Panc1 (cell line): Measurements from ENCODE around the gene PDE4A. TPM values are rescaled to one million over a fixed set of nuclear protein-coding genes. Genes with fewer than 3 reads are reported as not detected.
A peak's percentile ranks its signal among the peaks of the same experiment; 100 is the strongest.

Experiments
- ATAC-seq: fragments of 200-7000 bp; cut with Tn5 transposase; 2 replicates; pipeline ENCODE4 v1.9.1; 2020; ENCODE audit warnings: mild to moderate bottlenecking, moderate library complexity
- BruUV-seq: library from RNA; stranded (reverse); fragments of 400-500 nt; replicated peaks from 2 replicates; lab custom pipeline; 2021; lab: Mats Ljungman, UMichigan
- CTCF ChIA-PET: fragments of 300-600 bp; sonication (Branson Sonifier 250); formaldehyde crosslinking; loops from one replicate; lab custom pipeline; 2022; ENCODE audit warnings: antibody characterized with exemption; lab: Charles Lee
- POLR2A ChIA-PET: fragments of 300-600 bp; sonication (Branson Sonifier 250); formaldehyde crosslinking; loops from one replicate; lab custom pipeline; 2022; ENCODE audit warnings: antibody characterized with exemption; lab: Charles Lee
- DNase-seq: peaks from one replicate; pipeline ENCODE4 v3.0.0-alpha.2; 2010; ENCODE audit warnings: low read depth, low spot score
- H3K27ac ChIP-seq: 2 replicates; pipeline ENCODE4 v1.5.1; 2011; ENCODE audit warnings: mild to moderate bottlenecking, low read length, inconsistent platforms
- H3K27me3 ChIP-seq: fragments of 200-500 bp; sonication (Bioruptor generic); 2 replicates; pipeline ENCODE4 v1.6.0; 2014; ENCODE audit warnings: low read length, inconsistent platforms; ENCODE audit not compliant: control insufficient read depth, insufficient read depth
- H3K36me3 ChIP-seq: fragments of 200-500 bp; sonication (Bioruptor generic); 2 replicates; pipeline ENCODE4 v1.5.1; 2014; ENCODE audit warnings: inconsistent platforms, mild to moderate bottlenecking, low read length, moderate library complexity; ENCODE audit not compliant: control insufficient read depth, insufficient read depth
- H3K4me1 ChIP-seq: 2 replicates; pipeline ENCODE4 v1.5.1; 2011; ENCODE audit warnings: inconsistent platforms, mild to moderate bottlenecking, low read length, moderate library complexity; ENCODE audit not compliant: control insufficient read depth, insufficient read depth
- H3K4me3 ChIP-seq, 2 experiments: 2 replicates each; pipeline ENCODE4 v1.5.1; 2011 to 2012; ENCODE audit warnings: low read depth in 2 of 2, low read length in 2 of 2, mild to moderate bottlenecking in 2 of 2, inconsistent platforms in 1 of 2, moderate library complexity in 1 of 2
- H3K9me3 ChIP-seq: fragments of 200-500 bp; sonication (Bioruptor generic); 2 replicates; pipeline ENCODE4 v1.5.1; 2014; ENCODE audit warnings: low read depth, mild to moderate bottlenecking, inconsistent platforms, low read length, moderate library complexity; ENCODE audit not compliant: control insufficient read depth, insufficient read depth
- CTCF ChIP-seq: fragments of 450-650 bp; IDR thresholded peaks from 2 replicates; pipeline ENCODE4 v1.5.1; 2017; ENCODE audit warnings: mild to moderate bottlenecking
- POLR2AphosphoS5 ChIP-seq: IDR thresholded peaks from 2 replicates; pipeline ENCODE4 v1.6.1; 2012; ENCODE audit warnings: mild to moderate bottlenecking, low read depth, low read length, moderate library complexity
- REST ChIP-seq, 2 experiments: IDR thresholded peaks; 2 replicates each; pipeline ENCODE4 v1.6.1; 2011 to 2012; ENCODE audit warnings: low read depth in 2 of 2, control low read depth in 1 of 2, low read length in 1 of 2, mild to moderate bottlenecking in 1 of 2, moderate library complexity in 1 of 2; ENCODE audit not compliant: insufficient read depth in 1 of 2
- SIN3A ChIP-seq: IDR thresholded peaks from 2 replicates; pipeline ENCODE4 v1.6.1; 2012; ENCODE audit warnings: low read depth, mild to moderate bottlenecking, low read length, moderate library complexity, borderline replicate concordance; ENCODE audit not compliant: insufficient read depth
- TCF7L2 ChIP-seq: IDR thresholded peaks from 2 replicates; pipeline ENCODE4 v1.6.1; 2011; ENCODE audit warnings: mild to moderate bottlenecking, low read depth, low read length, inconsistent platforms
- in situ Hi-C: cut with HindIII; loops from 2 replicates; pipeline ENCODE4 v1.10.0; 2016; ENCODE audit warnings: low sequenced_read_pairs, low pct_unique_long_range_greater_than_20kb
- intact Hi-C: fragments of 100-400 bp; cut with micrococcal nuclease; formaldehyde crosslinking; loops from one replicate; pipeline ENCODE4 v1.10.0; 2022; ENCODE audit not compliant: unreplicated experiment
- total RNA-seq: library from RNA; stranded (reverse); gene quantifications from one replicate; pipeline ENCODE4 v1.2.1, GENCODE V29; 2021; ENCODE audit not compliant: unreplicated experiment

Gene PDE4A
- total RNA-seq, 1 experiment from 2014 or later, result 25.8 TPM

GRCh38 chr19:10517760-10518443 is 97.6 kb downstream of the PDE4A start:
- H3K27me3 ChIP-seq, result no peaks in the 10 kb centered on the region
- DNase-seq, result no peak
- peak; percentile 82 for ATAC-seq
- POLR2A ChIA-PET, result no interaction called here
- TF ChIP-seq REST (IDR thresholded peaks at IDR 0.05; ENCODE audit: insufficient read depth in 1 of 2, low read depth in 2 of 2, low read length in 1 of 2) (no peak), POLR2AphosphoS5 (no peak), CTCF (no peak), TCF7L2 (no peak), SIN3A (no peak)
- H3K36me3 ChIP-seq, result no peaks in the 10 kb centered on the region; the same call in 1 of the 2 replicates
- intact Hi-C loops (no loop called here), in situ Hi-C loops (no loop called here)
- no peaks in the 10 kb centered on the region for H3K9me3 ChIP-seq
- no TSS peak for BruUV-seq
- H3K4me3 ChIP-seq, result peak overlapping the region; percentile 59 to 76
- H3K4me1 ChIP-seq, result peaks cover 13% of the 10 kb centered on the region
- peak overlapping the region; percentile 59 for H3K27ac ChIP-seq
- CTCF ChIA-PET, result interaction anchor here (0.5 to 0.6 kb wide), 2 partner anchors 24 to 130 kb away, joined by 3 to 5 read pairs; no protein-coding TSS in a partner anchor

- POLR2A ChIA-PET, result interaction anchor here (0.6 kb wide), 1 partner anchor 16 kb away, joined by 14 read pairs; no protein-coding TSS in a partner anchor
- Histone ChIP-seq H3K27ac (peak overlapping the region; percentile 44; the same call in 1 of the 2 replicates), H3K27me3 (no peaks in the 10 kb centered on the region)
Measured at GRCh38 chr19:10518444-10519361, 98.4 kb downstream of the PDE4A start.

More at GRCh38 chr19:10518444-10519361, 98.4 kb downstream of the PDE4A start:
- intact Hi-C loops (no loop called here), in situ Hi-C loops (no loop called here)
- no TSS peak for BruUV-seq
- CTCF ChIA-PET, result interaction anchor here (0.6 kb wide), 1 partner anchor 129 kb away, joined by 5 read pairs; no protein-coding TSS in a partner anchor
- peak overlapping the region; percentile 59 to 76; a peak in 3 of 4 replicates for H3K4me3 ChIP-seq
- H3K9me3 ChIP-seq, result no peaks in the 10 kb centered on the region
- DNase-seq (no peak), ATAC-seq (peak; percentile 20; the same call in 1 of the 2 replicates)
- H3K36me3 ChIP-seq, result no peaks in the 10 kb centered on the region; the same call in 1 of the 2 replicates
- H3K4me1 ChIP-seq, result peaks cover 13% of the 10 kb centered on the region
- TF ChIP-seq CTCF, result no peak
- no peak for TF ChIP-seq REST (IDR thresholded peaks at IDR 0.05; ENCODE audit: insufficient read depth in 1 of 2, low read depth in 2 of 2, low read length in 1 of 2)
- TF ChIP-seq POLR2AphosphoS5, result no peak
- TF ChIP-seq TCF7L2, result no peak
- TF ChIP-seq SIN3A, result no peak
